Measurements from ENCODE around the gene ROGDI.

ROGDI gene

DNA sequence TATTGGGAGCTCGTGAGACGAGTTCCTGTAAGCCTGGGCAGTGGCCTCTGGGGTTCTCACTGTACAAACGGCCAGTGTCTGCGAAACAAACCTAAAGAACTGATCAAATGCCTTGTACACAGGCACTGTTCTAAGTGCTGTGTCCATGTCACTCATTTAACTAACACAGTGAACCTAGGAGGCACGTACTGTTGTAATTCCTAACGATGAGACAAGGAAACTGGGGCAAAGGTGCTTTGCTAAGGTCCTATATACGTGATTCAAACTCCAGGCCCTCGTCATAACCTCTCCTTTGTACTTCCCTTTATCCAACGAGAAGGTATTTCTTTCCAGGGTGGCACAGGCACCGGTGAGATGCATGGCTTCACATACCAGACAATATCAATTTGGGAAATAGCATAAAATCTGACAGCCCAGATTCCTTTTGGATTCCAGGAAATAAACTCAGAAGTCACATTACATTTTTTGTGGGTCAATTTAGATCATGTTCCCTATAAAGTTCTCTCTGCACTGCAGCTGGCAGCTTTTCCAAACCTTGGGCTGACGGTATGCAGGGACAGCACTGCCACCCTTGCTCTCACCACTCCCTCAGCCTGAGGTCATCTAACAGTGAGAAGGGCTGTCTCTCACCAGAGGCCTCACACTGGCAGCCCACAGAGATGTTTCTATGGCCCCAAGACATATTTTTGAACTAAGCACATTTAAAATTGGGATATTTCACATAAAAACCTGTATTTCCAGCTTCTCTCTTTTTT, 26.3 kb upstream of the ROGDI start:
- no peak overlapping the region for H3K4me3 Mint-ChIP-seq
- no peak overlapping the region for H3K27ac Mint-ChIP-seq
- H3K4me1 Mint-ChIP-seq, result peaks cover 13% of the 10 kb centered on the region
- no peak for ATAC-seq
- H3K9me3 Mint-ChIP-seq, result no peaks in the 10 kb centered on the region
- H3K36me3 Mint-ChIP-seq, result peaks cover 54% of the 10 kb centered on the region
- no peaks in the 10 kb centered on the region for H3K27me3 Mint-ChIP-seq

DNA sequence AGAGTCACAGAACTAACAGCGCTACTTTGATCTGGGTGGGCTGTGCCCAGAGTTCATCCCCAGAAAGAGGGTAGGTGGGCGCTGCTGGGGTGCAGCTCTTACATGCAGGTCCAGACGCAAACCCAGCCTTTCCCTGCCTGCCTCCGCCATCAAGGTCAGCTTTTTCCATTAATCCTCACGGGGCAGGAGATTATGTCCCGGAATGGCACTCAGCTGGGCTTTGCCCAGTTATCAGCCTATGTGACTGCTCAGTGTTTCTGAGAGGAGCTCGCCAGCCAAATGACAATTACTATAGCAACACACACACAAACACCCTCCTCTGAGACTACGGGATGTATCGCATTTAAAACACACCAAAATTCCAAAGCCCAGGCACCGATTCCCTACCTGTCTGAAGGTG, 24.5 kb upstream of the ROGDI start:
- Mint-ChIP-seq H3K36me3 (peaks cover 50% of the 10 kb centered on the region), H3K27ac (no peak overlapping the region)
- no peak for ATAC-seq

DNA sequence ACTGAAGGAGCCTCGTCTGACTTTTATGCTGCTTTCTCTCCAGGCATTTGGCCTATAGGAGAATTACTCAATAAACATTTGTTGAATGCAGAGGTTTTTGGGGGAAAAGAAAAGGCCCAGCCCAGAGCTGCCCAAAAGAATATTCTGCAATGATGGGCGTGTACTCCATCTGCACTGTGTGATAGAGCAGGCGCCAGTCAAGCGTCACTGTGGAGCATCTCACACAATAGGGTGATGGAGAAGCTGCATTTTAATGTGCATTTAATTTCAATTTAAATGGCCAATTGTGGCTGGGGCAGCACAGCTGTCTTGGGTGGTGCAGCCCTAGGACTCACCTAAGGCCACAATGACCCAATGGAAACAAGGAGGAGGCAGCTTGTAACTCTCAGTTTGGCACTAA, 24.1 kb upstream of the ROGDI start:
- no peak for ATAC-seq
- no peak overlapping the region for H3K27ac Mint-ChIP-seq
- H3K4me1 Mint-ChIP-seq, result no peaks in the 10 kb centered on the region
- no peaks in the 10 kb centered on the region for H3K9me3 Mint-ChIP-seq
- no peaks in the 10 kb centered on the region for H3K27me3 Mint-ChIP-seq
- no peak overlapping the region for H3K4me3 Mint-ChIP-seq
- peaks cover 50% of the 10 kb centered on the region for H3K36me3 Mint-ChIP-seq

More for the DNA sequence above, 24.5 kb upstream of the ROGDI start:
- Mint-ChIP-seq H3K9me3 (no peaks in the 10 kb centered on the region), H3K27me3 (no peaks in the 10 kb centered on the region), H3K4me1 (no peaks in the 10 kb centered on the region), H3K4me3 (no peak overlapping the region)

DNA sequence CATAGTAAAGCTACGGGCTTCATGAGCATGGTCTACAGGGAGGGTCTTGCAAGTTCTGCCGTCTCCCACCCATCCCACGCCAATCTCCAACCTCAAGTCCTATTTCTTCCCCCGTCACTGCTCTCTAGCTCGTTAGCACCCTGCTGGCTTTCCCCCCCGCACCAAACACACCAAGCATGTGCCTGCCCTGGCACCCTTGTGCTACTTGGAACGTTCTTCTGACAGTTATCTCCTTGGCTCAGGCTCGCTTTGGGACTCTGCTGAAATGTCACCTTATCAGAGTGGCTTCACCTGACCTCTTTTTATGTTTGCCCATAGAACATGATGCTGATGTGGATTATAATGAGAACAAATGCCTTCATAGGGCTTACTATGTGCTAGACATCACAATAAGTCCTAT, 22.8 kb upstream of the ROGDI start:
- H3K36me3 Mint-ChIP-seq, result peaks cover 50% of the 10 kb centered on the region
- H3K9me3 Mint-ChIP-seq, result no peaks in the 10 kb centered on the region
- ATAC-seq, result no peak
- no peak overlapping the region for H3K27ac Mint-ChIP-seq
- H3K4me3 Mint-ChIP-seq, result no peak overlapping the region
- no peaks in the 10 kb centered on the region for H3K4me1 Mint-ChIP-seq
- H3K27me3 Mint-ChIP-seq, result no peaks in the 10 kb centered on the region

DNA sequence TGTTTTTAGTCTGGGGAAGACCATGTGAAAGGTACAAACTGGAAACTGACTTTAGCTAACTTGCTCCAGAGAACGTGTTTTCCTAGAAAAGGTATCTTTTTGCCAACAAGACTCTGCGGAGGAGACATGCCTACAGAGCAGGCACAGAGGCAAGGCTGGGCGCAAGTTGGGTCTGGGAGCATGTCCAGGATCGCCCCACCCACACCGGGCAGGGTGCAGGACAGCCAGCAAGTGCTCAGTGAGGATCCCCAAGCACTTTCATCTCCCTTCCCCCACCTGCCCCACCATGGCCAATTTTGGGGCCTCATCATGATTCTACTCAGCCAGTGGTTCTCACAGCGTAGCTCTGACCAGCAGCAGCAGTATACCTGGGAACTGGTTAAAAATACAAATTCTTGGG, 18.2 kb upstream of the ROGDI start:
- H3K4me1 Mint-ChIP-seq, result no peaks in the 10 kb centered on the region
- no peak for ATAC-seq
- H3K27ac Mint-ChIP-seq, result no peak overlapping the region
- H3K4me3 Mint-ChIP-seq, result no peak overlapping the region
- H3K9me3 Mint-ChIP-seq, result no peaks in the 10 kb centered on the region
- no peaks in the 10 kb centered on the region for H3K27me3 Mint-ChIP-seq
- H3K36me3 Mint-ChIP-seq, result peaks cover 69% of the 10 kb centered on the region

DNA sequence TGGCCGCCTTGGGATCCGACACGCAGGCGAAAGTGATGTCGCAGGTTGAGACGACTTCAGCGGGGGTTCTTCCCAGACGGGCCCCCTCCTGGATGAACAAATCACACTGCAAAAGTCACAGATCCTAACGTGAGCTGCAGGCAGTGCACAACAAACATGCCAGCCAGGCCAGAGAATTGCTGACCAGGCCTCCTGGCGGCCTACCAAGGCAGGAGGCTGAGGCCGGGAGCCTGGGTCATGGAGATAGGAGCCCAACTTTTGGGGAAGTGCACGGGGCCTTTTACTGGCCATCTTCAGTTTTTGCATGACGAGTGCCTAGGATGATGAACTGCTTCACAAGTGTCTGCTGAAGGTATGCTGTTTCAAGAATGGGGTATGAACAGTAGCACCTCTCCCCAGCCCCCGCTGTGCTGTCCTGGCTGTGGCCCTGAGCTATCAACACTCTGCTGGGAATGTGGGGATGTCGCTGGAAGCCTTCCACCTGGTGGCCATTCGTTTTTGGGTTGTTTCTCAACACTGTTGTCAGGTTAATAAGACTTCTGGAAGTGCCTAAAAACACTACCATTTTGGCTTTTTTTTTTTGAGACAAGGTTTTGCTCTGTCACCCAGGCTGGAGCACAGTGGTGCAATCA, 12.2 kb upstream of the ROGDI start:
- Mint-ChIP-seq H3K4me1 (no peaks in the 10 kb centered on the region), H3K27ac (no peak overlapping the region), H3K9me3 (no peaks in the 10 kb centered on the region), H3K36me3 (peaks cover 70% of the 10 kb centered on the region), H3K4me3 (no peak overlapping the region), H3K27me3 (no peaks in the 10 kb centered on the region)
- ATAC-seq, result no peak

DNA sequence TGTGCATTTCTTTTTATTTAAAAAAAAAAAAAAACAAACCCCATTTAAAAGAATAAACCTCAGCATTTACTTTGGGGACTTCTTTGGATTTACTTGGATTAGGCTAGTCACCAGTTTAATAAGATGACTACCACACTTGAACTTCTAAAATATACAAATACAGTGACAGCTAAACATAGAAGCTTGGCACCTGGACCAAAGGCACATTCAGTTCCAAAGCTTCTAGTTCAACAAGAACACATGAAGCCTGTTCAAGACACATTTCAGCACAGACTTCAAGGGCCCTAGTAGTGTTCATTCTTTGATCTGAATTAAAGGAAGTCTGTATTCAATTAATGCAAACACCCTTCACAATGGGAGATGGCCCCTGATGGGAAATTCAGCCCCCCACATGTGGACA, 11.6 kb upstream of the ROGDI start:
- no peaks in the 10 kb centered on the region for H3K27me3 Mint-ChIP-seq
- no peak overlapping the region for H3K27ac Mint-ChIP-seq
- no peak overlapping the region for H3K4me3 Mint-ChIP-seq
- no peak for ATAC-seq
- peaks cover 68% of the 10 kb centered on the region for H3K36me3 Mint-ChIP-seq
- no peaks in the 10 kb centered on the region for H3K4me1 Mint-ChIP-seq
- no peaks in the 10 kb centered on the region for H3K9me3 Mint-ChIP-seq

DNA sequence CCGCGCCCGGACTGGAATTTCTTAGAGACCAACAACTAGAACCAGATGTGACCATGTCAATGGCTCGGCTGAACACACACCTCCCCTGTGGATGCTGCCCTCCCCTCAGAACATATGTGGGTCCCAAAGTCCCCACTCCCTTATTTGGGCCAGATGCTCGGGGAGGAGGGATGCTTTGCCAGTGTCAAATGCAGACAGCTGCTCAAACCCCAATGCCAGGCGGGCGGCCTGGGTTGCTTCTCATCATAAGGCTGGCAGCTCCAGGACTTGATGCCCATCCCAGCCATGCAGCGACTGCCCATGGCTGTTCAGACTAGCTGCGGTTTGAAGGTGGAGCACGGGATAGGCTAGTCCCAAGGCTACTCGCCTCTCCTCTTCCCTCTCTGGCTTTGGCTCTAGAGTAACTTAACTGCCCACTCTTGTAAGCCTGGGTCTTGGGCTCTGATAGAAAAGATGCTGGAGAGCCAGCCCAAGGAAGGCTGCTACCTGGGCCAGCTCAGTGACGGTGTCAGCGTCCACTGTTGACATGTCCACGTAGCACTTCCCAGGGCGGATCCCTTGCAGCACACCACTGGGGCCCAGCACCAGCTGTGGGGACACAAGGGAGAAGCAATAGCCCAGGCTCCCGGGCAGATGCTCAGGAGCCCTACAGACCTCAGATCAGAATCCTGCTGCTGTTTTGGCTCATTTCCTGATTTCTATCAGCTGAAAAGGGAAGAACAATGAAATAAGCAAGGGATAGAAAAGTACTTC, 11.0 kb upstream of the ROGDI start:
- Mint-ChIP-seq H3K27ac (no peak overlapping the region), H3K36me3 (peaks cover 62% of the 10 kb centered on the region), H3K4me1 (no peaks in the 10 kb centered on the region), H3K27me3 (no peaks in the 10 kb centered on the region), H3K9me3 (no peaks in the 10 kb centered on the region), H3K4me3 (no peak overlapping the region)
- ATAC-seq, result no peak

DNA sequence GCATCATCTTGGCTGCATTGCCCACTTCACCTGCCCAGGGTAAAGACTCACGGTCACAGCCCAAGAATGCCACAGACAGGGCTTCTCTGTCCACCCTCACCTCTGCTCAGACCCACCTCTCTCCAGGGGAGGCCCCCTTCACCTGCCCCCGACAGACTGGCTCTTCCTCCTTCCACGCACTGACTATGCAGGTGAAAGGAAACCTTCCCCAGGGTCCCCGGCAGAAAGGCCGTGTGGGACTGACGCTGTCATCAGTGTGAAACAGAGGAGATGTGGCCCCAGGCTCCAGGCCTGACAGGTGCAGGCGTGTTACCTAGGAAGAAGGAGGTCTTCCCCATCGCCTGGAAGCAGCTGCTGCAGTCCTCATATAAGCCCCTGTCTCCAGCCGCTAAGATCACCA, 9.3 kb upstream of the ROGDI start:
- peaks cover 66% of the 10 kb centered on the region for H3K36me3 Mint-ChIP-seq

DNA sequence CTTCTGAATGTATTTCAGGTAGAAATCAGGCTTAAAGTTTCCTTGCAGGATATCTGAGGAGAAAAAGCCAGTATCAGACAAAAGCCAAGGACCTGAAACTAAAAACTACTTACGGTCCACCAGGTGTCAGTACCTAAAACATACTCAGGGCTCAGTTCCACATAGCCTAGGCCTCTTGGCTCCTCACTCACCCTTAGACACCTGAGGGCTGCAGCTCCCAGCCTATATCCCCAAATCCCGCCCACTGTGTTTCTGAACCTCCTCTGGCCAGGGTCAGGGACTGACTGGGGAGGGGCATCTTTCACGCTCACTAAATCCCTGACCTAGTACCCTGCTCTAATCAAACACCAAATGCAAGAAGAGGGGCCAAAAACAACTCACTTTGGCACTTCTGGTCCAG, 8.8 kb upstream of the ROGDI start:
- no peaks in the 10 kb centered on the region for H3K4me1 Mint-ChIP-seq
- H3K4me3 Mint-ChIP-seq, result no peak overlapping the region
- H3K27me3 Mint-ChIP-seq, result no peaks in the 10 kb centered on the region
- H3K27ac Mint-ChIP-seq, result no peak overlapping the region
- ATAC-seq, result no peak
- peaks cover 62% of the 10 kb centered on the region for H3K36me3 Mint-ChIP-seq
- no peaks in the 10 kb centered on the region for H3K9me3 Mint-ChIP-seq

More for the DNA sequence above, 9.3 kb upstream of the ROGDI start:
- peak; percentile 16 for ATAC-seq
- no peak overlapping the region for H3K27ac Mint-ChIP-seq
- H3K4me1 Mint-ChIP-seq, result no peaks in the 10 kb centered on the region
- H3K4me3 Mint-ChIP-seq, result no peak overlapping the region
- H3K27me3 Mint-ChIP-seq, result no peaks in the 10 kb centered on the region
- H3K9me3 Mint-ChIP-seq, result no peaks in the 10 kb centered on the region

DNA sequence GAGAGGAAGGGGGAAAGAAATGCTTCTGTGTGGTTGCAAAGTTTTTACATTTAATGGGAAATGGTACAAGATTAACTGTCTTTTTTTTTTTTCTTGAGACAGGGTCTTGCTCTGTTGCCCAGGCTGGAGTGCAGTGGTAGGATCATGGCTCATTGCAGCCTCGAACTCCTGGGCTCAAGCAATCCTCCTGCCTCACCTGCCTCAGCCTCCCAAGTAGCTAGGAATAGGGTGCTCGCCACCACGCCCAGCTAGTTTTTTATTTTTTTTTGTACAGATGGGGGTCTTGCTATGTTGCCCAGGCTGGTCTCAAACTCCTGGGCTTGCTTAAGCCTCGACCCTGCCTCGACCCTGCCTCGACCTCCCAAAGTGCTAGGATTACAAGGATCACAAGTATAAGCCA, 3.8 kb upstream of the ROGDI start:
- Mint-ChIP-seq H3K4me1 (peaks cover 10% of the 10 kb centered on the region), H3K27me3 (no peaks in the 10 kb centered on the region), H3K4me3 (no peak overlapping the region), H3K36me3 (peaks cover 41% of the 10 kb centered on the region), H3K9me3 (no peaks in the 10 kb centered on the region), H3K27ac (no peak overlapping the region)
- no peak for ATAC-seq

DNA sequence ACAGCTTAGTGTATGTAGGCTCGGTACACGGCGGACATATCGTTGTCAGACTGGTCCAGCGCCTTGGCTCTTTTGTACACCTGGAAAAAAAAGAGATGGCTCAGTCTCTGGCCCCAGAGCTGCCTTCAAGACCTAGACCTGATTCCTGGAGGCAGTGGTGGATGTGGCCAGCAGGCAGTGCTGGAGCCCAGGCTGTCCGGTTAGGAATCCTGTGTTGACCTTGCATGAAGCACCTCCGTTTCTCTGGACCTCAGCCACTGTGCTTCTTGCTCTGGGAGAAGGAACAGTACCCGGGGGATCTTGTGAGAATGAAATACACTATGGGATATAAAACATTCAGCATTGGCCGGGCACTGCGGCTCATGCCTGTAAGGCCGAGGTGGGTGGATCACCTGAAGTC, 2.8 kb upstream of the ROGDI start:
- no peaks in the 10 kb centered on the region for H3K27me3 Mint-ChIP-seq
- ATAC-seq, result no peak
- no peaks in the 10 kb centered on the region for H3K9me3 Mint-ChIP-seq
- H3K4me3 Mint-ChIP-seq, result no peak overlapping the region
- H3K4me1 Mint-ChIP-seq, result peaks cover 19% of the 10 kb centered on the region
- H3K27ac Mint-ChIP-seq, result no peak overlapping the region
- peaks cover 35% of the 10 kb centered on the region for H3K36me3 Mint-ChIP-seq

DNA sequence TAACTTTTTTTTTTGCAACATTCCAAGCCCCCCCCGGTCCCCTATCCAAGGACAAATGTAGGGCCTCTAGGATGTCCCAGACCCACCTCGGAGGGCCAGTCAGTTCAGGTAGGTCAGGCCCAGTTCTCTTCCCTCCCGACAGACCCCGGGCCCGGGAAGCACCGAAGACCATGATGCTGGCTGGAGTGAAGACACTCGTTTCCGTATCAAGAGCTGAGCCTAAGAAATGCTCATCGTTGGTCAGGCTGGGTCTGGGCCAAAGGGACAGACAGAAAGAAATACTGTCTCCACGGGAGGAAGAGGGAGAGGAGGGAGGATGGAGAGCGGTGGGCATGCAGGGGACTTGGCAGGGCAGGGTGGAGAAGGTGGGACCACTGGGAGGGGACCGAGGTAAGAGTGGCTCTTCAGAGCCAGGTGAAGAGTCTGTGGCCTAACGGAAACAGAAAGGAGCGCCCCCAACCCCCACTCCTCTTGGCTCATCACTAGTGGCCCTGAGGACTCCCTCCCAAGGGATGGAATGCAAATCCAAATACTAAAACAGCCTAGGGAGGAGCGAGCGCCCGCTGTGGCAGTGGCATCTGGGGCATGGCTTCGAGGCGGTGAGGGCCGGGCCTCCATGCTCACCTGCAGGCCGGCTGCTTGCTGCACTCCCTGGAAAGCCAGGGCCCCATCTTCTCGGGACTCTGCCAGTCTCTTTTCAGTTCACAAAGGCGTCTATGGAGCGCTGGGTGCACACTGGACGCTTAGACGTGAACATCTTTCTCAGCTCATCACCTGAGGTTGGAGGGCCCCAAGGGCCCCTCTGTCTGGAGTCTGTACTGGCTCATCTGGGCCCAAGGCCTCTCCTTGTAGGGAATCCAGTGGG, 1.7 kb upstream of the ROGDI start:
- no peaks in the 10 kb centered on the region for H3K27me3 Mint-ChIP-seq
- H3K36me3 Mint-ChIP-seq, result peaks cover 35% of the 10 kb centered on the region
- peak overlapping the region; percentile 13 for H3K27ac Mint-ChIP-seq
- H3K4me1 Mint-ChIP-seq, result peaks cover 21% of the 10 kb centered on the region
- ATAC-seq, result no peak
- no peaks in the 10 kb centered on the region for H3K9me3 Mint-ChIP-seq
- H3K4me3 Mint-ChIP-seq, result peak overlapping the region; percentile 43

DNA sequence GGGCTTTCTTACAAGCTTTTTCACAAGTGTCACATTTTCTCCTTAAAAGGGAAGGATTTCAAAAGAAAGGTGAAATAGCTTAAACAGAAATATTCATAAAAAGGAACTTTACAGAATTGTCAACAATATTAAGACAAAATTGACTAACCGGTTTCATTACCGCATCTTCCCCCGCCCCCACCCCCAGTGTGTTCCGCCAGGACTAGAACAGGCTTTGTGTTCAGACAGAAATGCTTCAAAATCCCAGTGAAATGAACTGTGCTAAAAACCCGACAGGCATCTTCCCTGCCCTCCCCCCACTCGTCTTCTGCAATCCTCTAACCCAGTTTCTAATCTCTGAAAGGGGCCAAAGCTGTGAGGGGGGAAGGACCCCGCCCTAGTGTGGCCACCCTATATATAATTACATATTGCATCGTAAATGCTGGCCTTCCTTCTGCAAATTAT, 990 bp upstream of the ROGDI start:
- no peak for ATAC-seq
- Mint-ChIP-seq H3K27ac (peak overlapping the region; percentile 84), H3K36me3 (peaks cover 35% of the 10 kb centered on the region), H3K4me3 (peak overlapping the region; percentile 88), H3K4me1 (peaks cover 21% of the 10 kb centered on the region), H3K9me3 (no peaks in the 10 kb centered on the region), H3K27me3 (no peaks in the 10 kb centered on the region)
